Measurements from ENCODE around the gene FMNL2.

The FMNL2 gene

DNA sequence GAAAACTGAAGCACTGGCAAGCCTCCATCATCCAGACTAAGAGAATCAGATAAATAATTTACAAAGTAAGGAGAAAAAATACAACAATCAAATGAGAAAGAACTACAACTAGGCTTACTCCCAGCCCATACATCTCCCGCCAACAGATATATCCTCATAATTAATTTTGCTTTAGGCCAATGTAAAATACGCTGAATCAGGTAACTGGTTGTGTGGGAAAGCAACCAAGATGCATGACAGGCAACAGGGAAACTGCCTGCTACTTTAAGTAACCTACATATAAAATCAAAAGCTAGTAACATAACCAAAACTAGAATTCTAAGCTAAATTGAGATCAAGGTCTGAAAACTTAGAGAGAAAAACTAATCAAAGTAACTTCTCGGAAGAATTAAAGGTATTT is 360.8 kb downstream of the FMNL2 start:
- no peak for DNase-seq

GRCh38 chr2:152696476-152696875 is 361.5 kb downstream of the FMNL2 start:
- no peak for DNase-seq
